NB4 (cell line): ENCODE results near the gene STARD13.

Source experiments
- DNase-seq: peaks from one replicate; pipeline ENCODE4 v3.0.0; 2010; ENCODE audit warnings: low read depth
- H3K4me3 ChIP-seq: one replicate; pipeline ENCODE4 v1.5.1; 2011; ENCODE audit warnings: mild to moderate bottlenecking, low read depth, low read length, moderate library complexity
- CTCF ChIP-seq: IDR thresholded peaks from one replicate; pipeline ENCODE4 v1.5.1; 2012; ENCODE audit warnings: low read depth, low read length
- MAX ChIP-seq: IDR thresholded peaks from 2 replicates; pipeline ENCODE4 v1.6.1; 2011; ENCODE audit warnings: low read depth, low read length
- MYC ChIP-seq: IDR thresholded peaks from 2 replicates; pipeline ENCODE4 v1.6.1; 2011; ENCODE audit warnings: low read depth, low read length
- POLR2A ChIP-seq: IDR thresholded peaks from 2 replicates; pipeline ENCODE4 v1.6.1; 2011; ENCODE audit warnings: mild to moderate bottlenecking; ENCODE audit not compliant: insufficient read length; ENCODE audit errors: extremely low read depth

STARD13 gene

GRCh38 chr13:33060815-33061214, 224.7 kb downstream of the STARD13 start:
- H3K4me3 ChIP-seq, result no peak overlapping the region
- DNase-seq, result no peak
- TF ChIP-seq CTCF (no peak), MYC (no peak), POLR2A (no peak), MAX (no peak)

GRCh38 chr13:33058776-33059327, 226.7 kb downstream of the STARD13 start:
- no peak for TF ChIP-seq POLR2A
- TF ChIP-seq MYC, result no peak
- TF ChIP-seq CTCF, result no peak
- no peak for TF ChIP-seq MAX
- DNase-seq, result no peak
- H3K4me3 ChIP-seq, result no peak overlapping the region

- H3K4me3 ChIP-seq, result no peak overlapping the region
- peak; percentile 24 for DNase-seq
- TF ChIP-seq CTCF, result peak; percentile 26
- TF ChIP-seq MYC, result no peak
- no peak for TF ChIP-seq MAX
These were observed 228.4 kb downstream of the STARD13 start for GRCh38 chr13:33057019-33057780.

- no peak overlapping the region for H3K4me3 ChIP-seq
- no peak for DNase-seq
- TF ChIP-seq CTCF, result no peak
- no peak for TF ChIP-seq MAX
- no peak for TF ChIP-seq POLR2A
- TF ChIP-seq MYC, result no peak
These were observed 232.0 kb downstream of the STARD13 start for GRCh38 chr13:33053397-33054066.
